Ectodermal cell (in vitro differentiated cells): ENCODE measurements around the gene GPC6.

Experiments used
- H3K27ac ChIP-seq: 2 replicates; pipeline ENCODE4 v1.7.0; 2013; ENCODE audit warnings: mild to moderate bottlenecking, low read depth, low read length; ENCODE audit not compliant: insufficient read depth, poor library complexity, severe bottlenecking
- H3K27me3 ChIP-seq: 2 replicates; pipeline ENCODE4 v1.7.0; 2013; ENCODE audit warnings: mild to moderate bottlenecking, low read length; ENCODE audit not compliant: insufficient read depth, control insufficient read depth, poor library complexity, severe bottlenecking
- H3K36me3 ChIP-seq: one replicate; pipeline ENCODE4 v1.7.0; 2013; ENCODE audit warnings: low read length; ENCODE audit not compliant: control insufficient read depth, insufficient read depth
- H3K4me1 ChIP-seq: one replicate; pipeline ENCODE4 v1.7.0; 2013; ENCODE audit warnings: low read length; ENCODE audit not compliant: control insufficient read depth, insufficient read depth
- H3K4me3 ChIP-seq: 2 replicates; pipeline ENCODE4 v1.7.0; 2013; ENCODE audit warnings: low read depth, low read length, control low read depth; ENCODE audit not compliant: insufficient read depth
- H3K9me3 ChIP-seq: 2 replicates; pipeline ENCODE4 v1.7.0; 2013; ENCODE audit warnings: mild to moderate bottlenecking, low read length, moderate library complexity; ENCODE audit not compliant: control insufficient read depth
- WGBS, 2 experiments: methylation state at CpG; one replicate each; pipeline ENCODE4 v1.1.7; 2013; ENCODE audit warnings: missing lambda C conversion rate in 2 of 2; 5-methylcytosine and 5-hydroxymethylcytosine counted together

GPC6 gene

GRCh38 chr13:93360021-93360420 lies 133.4 kb downstream of the GPC6 start:
- Histone ChIP-seq H3K27me3 (no peaks in the 10 kb centered on the region), H3K27ac (no peak overlapping the region), H3K9me3 (no peaks in the 10 kb centered on the region), H3K4me3 (no peak overlapping the region), H3K4me1 (no peaks in the 10 kb centered on the region), H3K36me3 (no peaks in the 10 kb centered on the region)
- 87 to 90% methylated on average over 4 of the region's 4 CpGs for WGBS, 2 experiments

GRCh38 chr13:93361703-93362102 lies 135.1 kb downstream of the GPC6 start:
- Histone ChIP-seq H3K27ac (no peak overlapping the region), H3K9me3 (no peaks in the 10 kb centered on the region), H3K27me3 (no peaks in the 10 kb centered on the region), H3K4me1 (no peaks in the 10 kb centered on the region), H3K4me3 (no peak overlapping the region), H3K36me3 (no peaks in the 10 kb centered on the region)
- 66 to 79% methylated on average over 3 of the region's 3 CpGs for WGBS, 2 experiments

GRCh38 chr13:93364166-93364565 lies 137.6 kb downstream of the GPC6 start:
- Histone ChIP-seq H3K4me3 (no peak overlapping the region), H3K27me3 (no peaks in the 10 kb centered on the region), H3K9me3 (no peaks in the 10 kb centered on the region), H3K27ac (no peak overlapping the region), H3K4me1 (no peaks in the 10 kb centered on the region), H3K36me3 (no peaks in the 10 kb centered on the region)
- WGBS, 2 experiments = 92 to 96% methylated on average over 5 of the region's 5 CpGs

- Histone ChIP-seq H3K9me3 (no peaks in the 10 kb centered on the region), H3K27ac (no peak overlapping the region), H3K27me3 (no peaks in the 10 kb centered on the region), H3K36me3 (no peaks in the 10 kb centered on the region), H3K4me3 (no peak overlapping the region), H3K4me1 (no peaks in the 10 kb centered on the region)
- no CpG with 5 or more reads among the region's 1 CpG for WGBS, 2 experiments
Observed at GRCh38 chr13:93368296-93368695, 141.7 kb downstream of the GPC6 start.

GRCh38 chr13:93368718-93369117 lies 142.1 kb downstream of the GPC6 start:
- Histone ChIP-seq H3K36me3 (no peaks in the 10 kb centered on the region), H3K27ac (no peak overlapping the region), H3K27me3 (no peaks in the 10 kb centered on the region)

GRCh38 chr13:93372856-93373255 lies 146.2 kb downstream of the GPC6 start:
- Histone ChIP-seq H3K36me3 (no peaks in the 10 kb centered on the region), H3K9me3 (no peaks in the 10 kb centered on the region), H3K27me3 (no peaks in the 10 kb centered on the region), H3K4me1 (no peaks in the 10 kb centered on the region), H3K27ac (no peak overlapping the region), H3K4me3 (no peak overlapping the region)
- WGBS, 2 experiments = 89 to 96% methylated on average over 3 of the region's 3 CpGs

More at GRCh38 chr13:93368718-93369117, 142.1 kb downstream of the GPC6 start:
- Histone ChIP-seq H3K4me3 (no peak overlapping the region), H3K4me1 (no peaks in the 10 kb centered on the region), H3K9me3 (no peaks in the 10 kb centered on the region)

- Histone ChIP-seq H3K4me1 (no peaks in the 10 kb centered on the region), H3K27me3 (no peaks in the 10 kb centered on the region), H3K4me3 (no peak overlapping the region), H3K36me3 (no peaks in the 10 kb centered on the region), H3K9me3 (no peaks in the 10 kb centered on the region), H3K27ac (no peak overlapping the region)
- WGBS, 2 experiments = 78 to 79% methylated on average over 5 of the region's 6 CpGs
Observed at GRCh38 chr13:93375491-93375890, 148.9 kb downstream of the GPC6 start.

- Histone ChIP-seq H3K9me3 (no peaks in the 10 kb centered on the region), H3K4me1 (no peaks in the 10 kb centered on the region), H3K27me3 (no peaks in the 10 kb centered on the region), H3K27ac (no peak overlapping the region), H3K36me3 (no peaks in the 10 kb centered on the region), H3K4me3 (no peak overlapping the region)
- 82 to 96% methylated on average over 5 of the region's 5 CpGs for WGBS, 2 experiments
Observed at GRCh38 chr13:93377196-93377595, 150.6 kb downstream of the GPC6 start.

- no peak overlapping the region for H3K4me3 ChIP-seq
- 87 to 89% methylated on average over 2 of the region's 2 CpGs for WGBS, 2 experiments
Observed at GRCh38 chr13:93378184-93378583, 151.6 kb downstream of the GPC6 start.

GRCh38 chr13:93386116-93386515 lies 159.5 kb downstream of the GPC6 start:
- WGBS, 2 experiments = 90 to 98% methylated on average over 5 of the region's 5 CpGs

More at GRCh38 chr13:93378184-93378583, 151.6 kb downstream of the GPC6 start:
- Histone ChIP-seq H3K27ac (no peak overlapping the region), H3K36me3 (no peaks in the 10 kb centered on the region), H3K9me3 (no peaks in the 10 kb centered on the region), H3K27me3 (no peaks in the 10 kb centered on the region), H3K4me1 (no peaks in the 10 kb centered on the region)

GRCh38 chr13:93388701-93389100 lies 162.1 kb downstream of the GPC6 start:
- Histone ChIP-seq H3K4me3 (no peak overlapping the region), H3K4me1 (no peaks in the 10 kb centered on the region), H3K36me3 (no peaks in the 10 kb centered on the region), H3K27me3 (no peaks in the 10 kb centered on the region), H3K9me3 (no peaks in the 10 kb centered on the region), H3K27ac (no peak overlapping the region)
- 71% methylated on average over 1 of the region's 1 CpG; no CpG with 5 or more reads in 1 of the 2 experiments for WGBS, 2 experiments

More at GRCh38 chr13:93386116-93386515, 159.5 kb downstream of the GPC6 start:
- Histone ChIP-seq H3K4me3 (no peak overlapping the region), H3K27ac (no peak overlapping the region), H3K9me3 (no peaks in the 10 kb centered on the region), H3K36me3 (no peaks in the 10 kb centered on the region), H3K4me1 (no peaks in the 10 kb centered on the region), H3K27me3 (no peaks in the 10 kb centered on the region)
